Thyroid gland (tissue), 4 donors: ENCODE measurements around the gene CD244.

ENCODE experiments used
- CTCF ChIP-seq, 6 experiments: fragments of 200-600 bp in 3 of 6; fragments of 450-650 bp in 3 of 6; sonication (generic) in 3 of 6; IDR thresholded peaks; one replicate each; pipeline ENCODE4 v1.5.1; 2016 to 2019; ENCODE audit warnings: antibody characterized with exemption in 6 of 6, mild to moderate bottlenecking in 2 of 6, inconsistent platforms in 1 of 6, moderate library complexity in 1 of 6
- POLR2A ChIP-seq, 2 donors: fragments of 450-650 bp; IDR thresholded peaks; one replicate each; pipeline ENCODE4 v1.6.1; 2017; ENCODE audit warnings: antibody characterized with exemption in 2 of 2, mild to moderate bottlenecking in 2 of 2, moderate library complexity in 1 of 2

GRCh38 chr1:160801836-160802580, 60.7 kb downstream of the CD244 start:
- TF ChIP-seq CTCF (IDR thresholded peaks at IDR 0.05) (no peak), POLR2A (IDR thresholded peaks at IDR 0.05) (no peak)
